CD4-positive, alpha-beta T cell (primary cell): ENCODE data around the gene FNDC3B. TPM values are rescaled to one million over a fixed set of nuclear protein-coding genes. Genes with fewer than 3 reads are reported as not detected.
"Not testable (repeated sequence)": the region's sequence is repeated elsewhere in the genome, so short reads cannot be mapped to it uniquely, and the experiment has no call there.

Source experiments
- ATAC-seq: fragments of 200-7000 bp; cut with Tn5 transposase; one replicate; pipeline ENCODE4 v1.10.0; 2022; ENCODE audit warnings: mild to moderate bottlenecking; ENCODE audit not compliant: poor library complexity
- CTCF ChIA-PET: fragments of 350-600 bp; sonication (Branson Sonifier 250); formaldehyde crosslinking; loops from one replicate; lab custom pipeline; 2021; ENCODE audit warnings: antibody characterized with exemption, inconsistent platforms; lab: Charles Lee
- POLR2A ChIA-PET: fragments of 350-600 bp; sonication (Branson Sonifier 250); formaldehyde crosslinking; loops from one replicate; lab custom pipeline; 2021; ENCODE audit warnings: antibody characterized with exemption, inconsistent platforms; lab: Charles Lee
- DNase-seq, 14 experiments: peaks; one replicate each; pipeline ENCODE4 v3.0.0-alpha.2; 2013 to 2020; ENCODE audit warnings: mixed read lengths in 2 of 14
- H3K27ac ChIP-seq, 2 donors: one replicate each; pipeline versions ENCODE4 v1.5.1 to v1.7.0; 2013; ENCODE audit warnings: low read length in 2 of 2, low read depth in 1 of 2, mild to moderate bottlenecking in 1 of 2
- H3K27me3 ChIP-seq, 2 experiments: 1 replicate in 1 of 2; 2 replicates in 1 of 2; pipeline versions ENCODE4 v1.6.1 to v1.7.0; 2013; ENCODE audit warnings: low read length in 2 of 2, control low read depth in 1 of 2, mild to moderate bottlenecking in 1 of 2, moderate library complexity in 1 of 2; ENCODE audit not compliant: insufficient read depth in 2 of 2, control insufficient read depth in 1 of 2
- H3K36me3 ChIP-seq: one replicate; pipeline ENCODE4 v1.6.1; 2013; ENCODE audit warnings: low read length, control low read depth; ENCODE audit not compliant: insufficient read depth
- H3K4me1 ChIP-seq: one replicate; pipeline ENCODE4 v1.6.1; 2013; ENCODE audit warnings: low read length, control low read depth; ENCODE audit not compliant: insufficient read depth
- H3K4me3 ChIP-seq: one replicate; pipeline ENCODE4 v1.5.1; 2013; ENCODE audit warnings: mild to moderate bottlenecking, low read length, moderate library complexity
- H3K9me3 ChIP-seq, 2 experiments: 1 replicate in 1 of 2; 2 replicates in 1 of 2; pipeline versions ENCODE4 v1.6.1 to v1.7.0; 2013; ENCODE audit warnings: low read length in 2 of 2, mild to moderate bottlenecking in 2 of 2, control low read depth in 1 of 2, moderate library complexity in 1 of 2; ENCODE audit not compliant: control insufficient read depth in 1 of 2, insufficient read depth in 1 of 2
- H3K27ac Mint-ChIP-seq: one replicate; pipeline ENCODE4 v1.8.0; 2020; ENCODE audit warnings: mixed read lengths
- H3K27me3 Mint-ChIP-seq: one replicate; pipeline ENCODE4 v1.8.0; 2021; ENCODE audit warnings: mixed read lengths
- H3K36me3 Mint-ChIP-seq: one replicate; pipeline ENCODE4 v1.8.0; 2021; ENCODE audit warnings: low read depth, mixed read lengths
- H3K4me1 Mint-ChIP-seq: one replicate; pipeline ENCODE4 v1.8.0; 2021; ENCODE audit warnings: low read depth, mixed read lengths
- H3K4me3 Mint-ChIP-seq: one replicate; pipeline ENCODE4 v1.8.0; 2020; ENCODE audit warnings: mild to moderate bottlenecking, mixed read lengths
- H3K9me3 Mint-ChIP-seq: one replicate; pipeline ENCODE4 v1.8.0; 2020; ENCODE audit warnings: mixed read lengths
- intact Hi-C, 2 experiments: fragments of 100-400 bp; cut with DNase I in 1 of 2; cut with micrococcal nuclease in 1 of 2; formaldehyde crosslinking; loops; one replicate each; pipeline versions ENCODE4 v1.15.1 to v1.9.0; 2023 to 2025; cut with DNase I, micrococcal nuclease
- total RNA-seq, 174 experiments: library from RNA in 2 of 174; stranded (reverse) in 2 of 174; gene quantifications; one replicate each; pipeline ENCODE4 v1.2.3 and lab custom pipeline; 2021 to 2026
- TF ChIP-seq, protein P1 (sequence below): fragments of 200-600 bp; IDR thresholded peaks from one replicate; pipeline ENCODE4 v1.8.0; 2022; ENCODE audit warnings: antibody characterized with exemption, mild to moderate bottlenecking

FNDC3B gene
- total RNA-seq, 2 experiments from 2014 or later, result 26.1 to 28.7 TPM

DNA sequence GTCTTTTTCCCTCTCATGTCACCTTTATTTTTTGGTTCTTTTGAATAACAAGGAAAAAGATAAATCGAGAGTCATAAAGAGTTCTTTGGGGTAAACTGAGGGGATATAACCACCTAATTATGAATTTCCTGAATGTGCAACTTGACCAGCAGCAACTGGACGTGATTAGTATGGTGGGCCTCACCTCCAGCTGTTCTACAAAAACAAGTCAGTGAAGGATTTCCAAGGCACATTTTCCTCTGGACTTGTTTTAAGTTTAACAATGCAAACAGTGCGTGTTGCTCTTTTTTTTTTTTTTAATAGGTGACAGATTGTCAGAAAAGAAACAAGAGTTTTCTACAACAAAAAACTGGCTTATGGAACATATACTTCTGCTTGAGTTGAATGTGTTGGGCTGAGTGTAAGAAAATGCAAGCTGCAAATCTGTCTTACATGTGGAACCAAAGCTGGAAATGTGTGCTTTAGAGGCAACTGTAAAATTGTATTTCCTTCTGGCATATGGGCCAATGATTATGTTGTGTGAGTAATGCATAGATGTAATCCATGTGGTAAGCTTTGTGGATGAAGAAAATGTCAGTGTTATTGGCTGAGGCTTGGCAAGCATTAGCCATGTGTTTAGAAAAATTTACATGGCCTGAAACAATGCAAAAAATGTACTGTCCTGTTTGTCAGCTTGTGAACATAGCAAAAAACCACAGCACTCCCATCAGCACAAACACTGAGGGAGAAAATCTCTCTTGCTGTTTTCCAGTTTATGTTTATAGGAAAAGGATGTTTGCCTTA lies 44.5 kb upstream of the FNDC3B start:
- H3K36me3 Mint-ChIP-seq, result no peaks in the 10 kb centered on the region
- no peaks in the 10 kb centered on the region for H3K36me3 ChIP-seq
- intact Hi-C loops, result no loop called here
- DNase-seq, result no peak
- H3K27me3 Mint-ChIP-seq, result peaks cover 16% of the 10 kb centered on the region
- no peak overlapping the region for H3K27ac Mint-ChIP-seq
- H3K4me1 Mint-ChIP-seq, result no peaks in the 10 kb centered on the region
- H3K27me3 ChIP-seq, result no peaks in the 10 kb centered on the region
- no peak overlapping the region for H3K4me3 Mint-ChIP-seq
- H3K9me3 ChIP-seq, result peaks cover 3 to 4% of the 10 kb centered on the region in 2 experiments
- H3K4me3 ChIP-seq, result no peak overlapping the region
- ChIA-PET CTCF (interaction anchor here (1.0 to 1.4 kb wide), 2 partner anchors 10 to 26 kb away, joined by 3 to 4 read pairs; no protein-coding TSS in a partner anchor), POLR2A (no interaction called here)
- TF ChIP-seq, protein P1, sequence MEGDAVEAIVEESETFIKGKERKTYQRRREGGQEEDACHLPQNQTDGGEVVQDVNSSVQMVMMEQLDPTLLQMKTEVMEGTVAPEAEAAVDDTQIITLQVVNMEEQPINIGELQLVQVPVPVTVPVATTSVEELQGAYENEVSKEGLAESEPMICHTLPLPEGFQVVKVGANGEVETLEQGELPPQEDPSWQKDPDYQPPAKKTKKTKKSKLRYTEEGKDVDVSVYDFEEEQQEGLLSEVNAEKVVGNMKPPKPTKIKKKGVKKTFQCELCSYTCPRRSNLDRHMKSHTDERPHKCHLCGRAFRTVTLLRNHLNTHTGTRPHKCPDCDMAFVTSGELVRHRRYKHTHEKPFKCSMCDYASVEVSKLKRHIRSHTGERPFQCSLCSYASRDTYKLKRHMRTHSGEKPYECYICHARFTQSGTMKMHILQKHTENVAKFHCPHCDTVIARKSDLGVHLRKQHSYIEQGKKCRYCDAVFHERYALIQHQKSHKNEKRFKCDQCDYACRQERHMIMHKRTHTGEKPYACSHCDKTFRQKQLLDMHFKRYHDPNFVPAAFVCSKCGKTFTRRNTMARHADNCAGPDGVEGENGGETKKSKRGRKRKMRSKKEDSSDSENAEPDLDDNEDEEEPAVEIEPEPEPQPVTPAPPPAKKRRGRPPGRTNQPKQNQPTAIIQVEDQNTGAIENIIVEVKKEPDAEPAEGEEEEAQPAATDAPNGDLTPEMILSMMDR, result no peak
- peaks cover 2% of the 10 kb centered on the region for H3K9me3 Mint-ChIP-seq
- H3K27ac ChIP-seq, result no peak overlapping the region
- no peaks in the 10 kb centered on the region for H3K4me1 ChIP-seq
- no peak for ATAC-seq

DNA sequence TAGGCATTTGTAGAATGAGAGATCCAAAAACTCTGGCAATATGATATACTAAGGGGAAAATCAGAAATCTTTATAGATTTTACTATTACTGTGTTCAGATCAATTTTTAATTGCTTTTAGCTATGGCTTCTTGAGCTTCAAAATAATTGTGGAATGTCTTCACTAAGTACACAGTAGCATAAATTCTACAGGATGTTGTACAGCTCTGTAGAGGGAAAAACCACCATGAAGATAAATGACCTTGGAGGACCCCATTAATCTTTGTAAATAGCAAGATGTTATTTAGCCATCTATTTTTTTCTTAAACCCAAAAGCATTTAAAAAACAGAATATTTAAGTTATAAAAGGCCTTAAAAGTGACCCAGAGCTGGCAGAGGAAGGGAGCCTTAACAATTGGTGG lies 43.9 kb upstream of the FNDC3B start:
- H3K4me3 ChIP-seq, result no peak overlapping the region
- intact Hi-C loops, result no loop called here
- no peaks in the 10 kb centered on the region for H3K4me1 Mint-ChIP-seq
- H3K4me1 ChIP-seq, result no peaks in the 10 kb centered on the region
- H3K4me3 Mint-ChIP-seq, result no peak overlapping the region
- peaks cover 2% of the 10 kb centered on the region for H3K9me3 Mint-ChIP-seq
- no peak overlapping the region for H3K27ac Mint-ChIP-seq
- peaks cover 10% of the 10 kb centered on the region for H3K27me3 Mint-ChIP-seq
- no peak overlapping the region for H3K27ac ChIP-seq
- TF ChIP-seq, protein P1, result no peak
- DNase-seq (no peak), ATAC-seq (no peak)
- ChIA-PET CTCF (interaction anchor here (1.0 to 1.4 kb wide), 2 partner anchors 10 to 27 kb away, joined by 3 to 4 read pairs; no protein-coding TSS in a partner anchor), POLR2A (no interaction called here)
- H3K27me3 ChIP-seq, result no peaks in the 10 kb centered on the region
- no peaks in the 10 kb centered on the region for H3K36me3 ChIP-seq
- no peaks in the 10 kb centered on the region for H3K36me3 Mint-ChIP-seq
- peaks cover 3 to 4% of the 10 kb centered on the region in 2 experiments for H3K9me3 ChIP-seq

DNA sequence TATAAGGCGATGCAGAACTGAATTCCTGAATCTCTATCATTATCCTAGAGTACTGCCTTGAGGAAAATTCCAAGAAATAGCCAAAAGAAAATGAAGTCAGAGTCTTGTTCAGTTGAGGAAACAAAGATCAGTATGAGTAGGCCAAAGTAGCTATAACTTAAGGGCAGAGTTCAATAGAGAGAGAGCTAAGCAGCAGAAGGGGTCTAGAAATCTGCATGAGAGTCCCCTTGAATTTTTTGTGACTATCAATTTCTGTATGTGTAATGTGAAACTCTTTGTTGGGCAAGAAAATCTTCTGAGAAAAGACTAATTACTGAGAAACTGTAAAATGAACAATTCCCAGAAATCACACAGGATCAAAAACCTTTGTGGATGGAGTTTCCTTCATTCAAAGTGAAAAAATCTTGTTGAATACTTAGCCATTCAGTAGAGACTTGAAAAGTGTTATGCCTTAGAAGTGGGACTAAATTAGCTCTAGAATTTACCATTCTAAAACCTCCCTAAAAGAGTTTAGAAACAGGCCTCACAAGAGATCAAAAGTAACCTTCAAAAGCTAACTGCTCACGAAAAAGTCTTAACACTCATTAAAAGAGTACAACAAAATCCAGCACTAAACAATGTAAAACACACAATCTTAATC lies 43.1 kb upstream of the FNDC3B start:
- ChIA-PET CTCF (no interaction called here), POLR2A (no interaction called here)
- H3K36me3 Mint-ChIP-seq, result no peaks in the 10 kb centered on the region
- H3K27me3 Mint-ChIP-seq, result peaks cover 4% of the 10 kb centered on the region
- H3K27ac Mint-ChIP-seq, result no peak overlapping the region
- no peaks in the 10 kb centered on the region for H3K4me1 Mint-ChIP-seq
- H3K4me3 Mint-ChIP-seq, result no peak overlapping the region
- intact Hi-C loops, result no loop called here
- Histone ChIP-seq H3K4me1 (no peaks in the 10 kb centered on the region), H3K27ac (no peak overlapping the region), H3K27me3 (no peaks in the 10 kb centered on the region), H3K9me3 (peaks cover 3 to 4% of the 10 kb centered on the region in 2 experiments), H3K36me3 (no peaks in the 10 kb centered on the region), H3K4me3 (no peak overlapping the region)
- H3K9me3 Mint-ChIP-seq, result peaks cover 2% of the 10 kb centered on the region
- DNase-seq (no peak), ATAC-seq (no peak)
- TF ChIP-seq, protein P1, result no peak

DNA sequence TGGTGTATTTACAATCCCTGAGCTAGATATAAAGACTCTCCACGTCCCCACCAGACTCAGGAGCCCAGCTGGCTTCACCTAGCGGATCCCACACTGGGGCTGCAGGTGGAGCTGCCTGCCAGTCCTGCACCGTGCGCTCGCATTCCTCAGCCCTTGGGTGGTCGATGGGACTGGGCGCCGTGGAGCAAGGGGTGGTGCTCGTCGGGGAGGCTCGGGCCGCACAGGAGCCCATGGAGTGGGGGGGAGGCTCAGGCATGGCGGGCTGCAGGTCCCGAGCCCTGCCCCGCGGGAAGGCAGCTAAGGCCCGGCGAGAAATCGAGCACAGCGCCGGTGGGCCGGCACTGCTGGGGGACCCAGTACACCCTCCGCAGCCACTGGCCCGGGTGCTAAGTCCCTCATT lies 40.6 kb upstream of the FNDC3B start:
- H3K36me3 ChIP-seq, DNase-seq, H3K27me3 Mint-ChIP-seq, H3K4me3 ChIP-seq, H3K9me3 Mint-ChIP-seq, POLR2A ChIA-PET, H3K36me3 Mint-ChIP-seq, H3K9me3 ChIP-seq, H3K4me1 Mint-ChIP-seq, H3K4me1 ChIP-seq, ATAC-seq, CTCF ChIA-PET, H3K27me3 ChIP-seq, H3K27ac ChIP-seq, H3K27ac Mint-ChIP-seq, H3K4me3 Mint-ChIP-seq, intact Hi-C loops: not testable (repeated sequence)

- DNase-seq, POLR2A ChIA-PET: not testable (repeated sequence)
Observed at GRCh38 chr3:172001616-172002015, 37.8 kb upstream of the FNDC3B start.

More at GRCh38 chr3:172001616-172002015, 37.8 kb upstream of the FNDC3B start:
- H3K9me3 Mint-ChIP-seq, H3K4me3 Mint-ChIP-seq, H3K4me3 ChIP-seq, H3K27me3 Mint-ChIP-seq, ATAC-seq, H3K9me3 ChIP-seq, intact Hi-C loops, H3K27ac Mint-ChIP-seq, CTCF ChIA-PET, H3K4me1 Mint-ChIP-seq, H3K36me3 Mint-ChIP-seq, H3K36me3 ChIP-seq, H3K27ac ChIP-seq, H3K27me3 ChIP-seq, H3K4me1 ChIP-seq: not testable (repeated sequence)
